C4-2B (cell line): ENCODE results near the gene TMPRSS13.
"Not testable (repeated sequence)": the region's sequence is repeated elsewhere in the genome, so short reads cannot be mapped to it uniquely, and the experiment has no call there.

ENCODE experiments used
- H3K27ac ChIP-seq: fragments of 450-650 bp; 2 replicates; pipeline ENCODE4 v1.5.1; 2017
- ZFX ChIP-seq: fragments of 450-650 bp; IDR thresholded peaks from 2 replicates; pipeline ENCODE4 v1.6.1; 2017
- TF ChIP-seq, protein P1 (sequence below): fragments of 450-650 bp; conservative IDR thresholded peaks from 2 replicates; pipeline ENCODE4 v1.5.1; 2017; ENCODE audit warnings: mild to moderate bottlenecking

TMPRSS13 gene

DNA sequence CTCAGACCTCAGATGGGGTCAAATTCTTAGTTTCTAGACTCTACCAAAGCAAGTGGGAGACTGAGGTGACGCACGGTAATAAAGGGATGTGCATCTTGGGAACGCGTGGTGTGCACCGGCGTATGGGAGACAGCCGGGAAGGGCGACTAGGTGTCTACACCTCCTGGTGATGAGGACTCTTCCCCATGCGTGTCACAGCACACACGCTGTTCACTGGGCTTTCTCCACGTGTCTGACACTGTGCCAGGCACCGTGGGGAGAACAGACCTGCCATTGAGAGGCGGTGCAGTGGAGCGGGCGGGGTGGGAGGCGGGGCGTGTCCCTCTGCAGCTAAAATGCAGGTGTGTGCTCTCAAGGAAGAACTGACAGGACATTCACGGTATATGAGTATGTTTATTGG, 58.0 kb downstream of the TMPRSS13 start:
- no peak for TF ChIP-seq ZFX
- TF ChIP-seq, protein P1, sequence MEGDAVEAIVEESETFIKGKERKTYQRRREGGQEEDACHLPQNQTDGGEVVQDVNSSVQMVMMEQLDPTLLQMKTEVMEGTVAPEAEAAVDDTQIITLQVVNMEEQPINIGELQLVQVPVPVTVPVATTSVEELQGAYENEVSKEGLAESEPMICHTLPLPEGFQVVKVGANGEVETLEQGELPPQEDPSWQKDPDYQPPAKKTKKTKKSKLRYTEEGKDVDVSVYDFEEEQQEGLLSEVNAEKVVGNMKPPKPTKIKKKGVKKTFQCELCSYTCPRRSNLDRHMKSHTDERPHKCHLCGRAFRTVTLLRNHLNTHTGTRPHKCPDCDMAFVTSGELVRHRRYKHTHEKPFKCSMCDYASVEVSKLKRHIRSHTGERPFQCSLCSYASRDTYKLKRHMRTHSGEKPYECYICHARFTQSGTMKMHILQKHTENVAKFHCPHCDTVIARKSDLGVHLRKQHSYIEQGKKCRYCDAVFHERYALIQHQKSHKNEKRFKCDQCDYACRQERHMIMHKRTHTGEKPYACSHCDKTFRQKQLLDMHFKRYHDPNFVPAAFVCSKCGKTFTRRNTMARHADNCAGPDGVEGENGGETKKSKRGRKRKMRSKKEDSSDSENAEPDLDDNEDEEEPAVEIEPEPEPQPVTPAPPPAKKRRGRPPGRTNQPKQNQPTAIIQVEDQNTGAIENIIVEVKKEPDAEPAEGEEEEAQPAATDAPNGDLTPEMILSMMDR: no peak
- no peak overlapping the region for H3K27ac ChIP-seq

DNA sequence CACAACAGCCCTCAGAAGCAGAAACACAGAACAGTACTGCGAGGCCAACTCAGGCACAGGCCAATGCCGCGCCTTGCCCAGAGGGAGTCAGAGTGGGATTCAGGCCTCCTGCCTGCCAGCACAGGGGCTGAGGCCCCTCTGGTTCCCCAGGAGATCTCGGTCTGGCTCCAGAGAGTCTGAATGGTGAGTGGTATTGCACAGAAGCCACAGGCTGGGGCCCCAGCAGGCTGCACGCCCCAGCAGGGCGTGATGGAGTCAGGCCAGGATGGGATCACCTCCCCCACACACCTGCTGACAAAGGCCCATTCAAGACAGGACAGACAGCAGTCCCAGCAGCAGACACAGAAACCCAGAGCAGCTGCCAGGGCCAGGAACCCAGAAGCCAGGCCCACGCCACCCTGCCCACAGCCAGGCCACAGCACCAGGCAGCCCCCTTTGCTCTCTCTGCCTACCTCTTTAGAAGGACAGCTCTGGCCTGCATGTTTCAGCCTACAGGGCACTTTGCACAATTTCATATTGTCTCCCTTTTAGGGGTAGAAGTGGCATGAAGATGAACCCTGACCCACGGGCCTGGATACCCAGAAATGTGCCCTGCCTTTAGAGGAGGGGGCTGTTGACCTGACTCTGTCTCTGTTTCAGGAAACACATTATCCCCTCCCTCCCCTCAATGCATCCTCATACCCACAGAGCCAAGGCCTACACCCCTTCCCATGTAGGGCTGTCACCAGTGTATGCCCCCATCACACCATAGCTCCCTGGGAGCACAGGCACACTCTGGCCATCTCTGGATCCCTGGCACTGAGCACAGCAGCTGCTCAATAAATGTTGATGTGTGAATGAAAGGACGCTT, 58.9 kb downstream of the TMPRSS13 start:
- TF ChIP-seq ZFX: no peak
- TF ChIP-seq, protein P1: no peak
- H3K27ac ChIP-seq: no peak overlapping the region

DNA sequence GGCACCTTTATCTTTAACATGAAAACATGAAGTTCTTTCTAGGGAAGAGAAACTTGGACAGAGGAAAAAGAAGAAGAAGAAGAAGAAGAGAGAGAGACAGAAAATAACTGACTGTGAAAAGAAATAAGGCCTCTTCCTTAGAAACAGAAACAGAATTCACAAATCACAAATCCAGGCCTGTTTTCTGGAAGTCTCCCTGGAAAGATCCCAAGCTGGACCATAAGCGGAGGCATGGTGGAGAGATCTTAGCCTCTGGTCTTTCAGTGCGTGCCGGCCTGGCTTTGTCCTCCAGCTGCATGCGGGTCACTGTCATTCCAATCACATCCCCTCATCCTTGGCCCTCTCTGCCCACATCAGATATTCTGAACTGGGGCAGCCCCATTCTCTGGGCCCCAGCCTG, 59.6 kb downstream of the TMPRSS13 start:
- TF ChIP-seq ZFX: no peak
- TF ChIP-seq, protein P1: no peak
- H3K27ac ChIP-seq: no peak overlapping the region

DNA sequence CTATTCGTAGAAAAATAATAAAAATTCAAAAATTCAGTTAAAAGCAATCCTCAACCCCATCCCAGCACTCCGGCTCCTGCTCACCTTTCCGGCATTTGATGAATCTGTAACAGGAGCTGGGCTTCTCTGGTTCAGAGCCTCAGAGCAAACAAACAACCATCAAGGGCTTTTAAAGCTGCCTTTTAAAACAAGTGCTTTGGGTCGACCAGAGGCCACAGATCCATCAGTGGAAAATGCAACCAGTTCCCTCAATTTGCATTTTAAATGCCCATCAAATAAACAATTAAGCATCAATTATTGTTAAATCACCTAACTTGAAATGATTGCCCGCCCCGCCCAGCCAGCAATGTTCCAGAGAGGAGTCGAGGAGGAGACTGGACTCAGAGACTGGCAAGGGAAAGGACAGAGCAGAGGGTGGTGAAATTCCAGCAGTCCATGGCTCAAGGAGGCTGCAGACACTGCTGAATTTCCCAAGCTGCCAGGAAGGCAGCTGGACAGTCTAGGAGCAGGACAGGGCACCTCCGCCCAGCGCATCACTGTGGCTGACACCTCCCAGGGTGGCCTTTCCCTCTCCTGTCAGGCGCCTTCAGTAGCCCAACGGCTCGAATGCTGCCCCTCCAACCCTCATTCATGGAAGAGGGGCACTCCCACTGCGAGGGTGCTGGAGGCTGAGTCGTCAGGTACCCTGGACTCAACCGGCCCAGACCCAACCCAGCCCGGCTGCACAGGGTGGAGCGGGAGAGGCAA, 60.2 kb downstream of the TMPRSS13 start:
- H3K27ac ChIP-seq: no peak overlapping the region
- TF ChIP-seq, protein P1: no peak
- no peak for TF ChIP-seq ZFX

DNA sequence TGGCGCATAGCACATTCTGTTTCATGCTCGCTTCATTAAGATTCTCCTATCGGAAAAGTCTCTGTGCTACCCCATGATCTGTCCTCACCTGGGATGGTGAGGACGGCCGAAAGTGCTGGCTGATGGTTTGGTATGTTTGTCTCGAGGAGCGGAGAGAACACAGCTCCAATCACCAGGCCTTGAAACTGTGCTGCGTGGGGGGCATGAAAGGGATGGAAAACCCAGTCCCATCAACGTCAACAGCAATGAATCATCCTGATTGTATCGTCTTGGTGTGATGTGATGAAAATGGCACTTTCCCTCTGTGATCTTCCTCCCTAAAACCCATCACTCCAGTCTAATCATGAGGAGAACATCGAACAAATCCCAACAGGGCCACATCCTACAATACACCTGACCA, 61.1 kb downstream of the TMPRSS13 start:
- TF ChIP-seq, protein P1: no peak
- TF ChIP-seq ZFX: no peak
- H3K27ac ChIP-seq: no peak overlapping the region

DNA sequence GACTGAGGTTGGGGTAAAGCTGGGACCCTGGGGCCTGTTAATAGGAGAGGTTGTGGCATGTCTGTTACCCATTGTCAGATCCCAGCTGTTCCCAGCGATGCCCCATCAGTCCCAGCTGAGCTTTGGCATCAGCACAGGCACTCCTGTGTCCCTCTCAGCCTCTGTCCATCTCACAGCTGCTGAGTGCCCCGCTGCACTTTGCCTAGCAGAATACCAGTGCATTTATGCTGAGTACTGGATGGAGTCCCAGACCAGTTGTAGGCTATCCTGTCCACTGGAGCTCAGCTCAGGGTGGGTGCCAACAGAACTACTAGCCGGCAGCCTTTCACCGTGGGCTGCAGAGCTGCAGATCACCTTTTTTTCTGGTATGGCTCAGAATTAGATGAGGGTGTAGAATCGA, 62.7 kb downstream of the TMPRSS13 start:
- no peak overlapping the region for H3K27ac ChIP-seq
- TF ChIP-seq, protein P1: no peak
- TF ChIP-seq ZFX: no peak

DNA sequence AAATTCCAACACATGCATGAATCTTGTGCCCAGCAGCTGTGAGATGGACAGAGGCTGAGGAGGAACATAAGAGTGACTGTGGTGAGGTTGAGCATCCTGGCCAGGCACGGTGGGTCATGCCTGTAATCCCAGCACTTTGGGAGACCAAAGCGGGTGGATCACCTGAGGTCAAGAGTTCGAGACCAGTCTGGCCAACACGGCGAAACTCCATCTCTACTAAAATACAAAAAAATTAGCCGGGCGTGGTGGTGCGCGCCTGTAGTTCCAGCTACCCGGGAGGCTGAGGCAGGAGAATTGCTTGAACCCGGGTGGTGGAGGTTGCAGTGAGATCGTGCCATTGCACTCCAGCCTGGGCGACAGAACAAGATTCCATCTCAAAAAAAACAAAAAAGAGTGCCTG, 63.7 kb downstream of the TMPRSS13 start:
- not testable (repeated sequence) for H3K27ac ChIP-seq
